Duodenal mucosa (tissue), 2 donors: ENCODE measurements around the gene POP4.

Source experiments
- H3K27ac ChIP-seq: one replicate; pipeline ENCODE4 v1.7.0; 2013; ENCODE audit warnings: low read depth, low read length
- H3K27me3 ChIP-seq, 2 donors: one replicate each; pipeline ENCODE4 v1.7.0; 2013; ENCODE audit warnings: low read length in 2 of 2, control low read depth in 1 of 2; ENCODE audit not compliant: insufficient read depth in 2 of 2, control insufficient read depth in 1 of 2
- H3K36me3 ChIP-seq, 2 donors: one replicate each; pipeline ENCODE4 v1.7.0; 2013; ENCODE audit warnings: low read length in 2 of 2, control low read depth in 1 of 2; ENCODE audit not compliant: insufficient read depth in 2 of 2, control insufficient read depth in 1 of 2
- H3K4me1 ChIP-seq, 2 donors: one replicate each; pipeline ENCODE4 v1.7.0; 2013; ENCODE audit warnings: low read length in 2 of 2, control low read depth in 1 of 2; ENCODE audit not compliant: insufficient read depth in 2 of 2, control insufficient read depth in 1 of 2
- H3K4me3 ChIP-seq, 2 donors: one replicate each; pipeline ENCODE4 v1.7.0; 2013; ENCODE audit warnings: low read length in 2 of 2, low read depth in 1 of 2
- H3K9ac ChIP-seq, 2 donors: one replicate each; pipeline ENCODE4 v1.7.0; 2013; ENCODE audit warnings: low read length in 2 of 2, low read depth in 1 of 2
- H3K9me3 ChIP-seq, 2 donors: one replicate each; pipeline ENCODE4 v1.7.0; 2013; ENCODE audit warnings: low read length in 2 of 2, control low read depth in 1 of 2; ENCODE audit not compliant: control insufficient read depth in 1 of 2

The POP4 gene

GRCh38 chr19:29660835-29661234, 54.8 kb downstream of the POP4 start:
- Histone ChIP-seq H3K27ac (no peak overlapping the region), H3K4me1 (peaks cover 12 to 13% of the 10 kb centered on the region in 2 donors), H3K9me3 (no peaks in the 10 kb centered on the region), H3K9ac (no peak overlapping the region), H3K36me3 (no peaks in the 10 kb centered on the region), H3K4me3 (no peak overlapping the region), H3K27me3 (no peaks in the 10 kb centered on the region)

DNA sequence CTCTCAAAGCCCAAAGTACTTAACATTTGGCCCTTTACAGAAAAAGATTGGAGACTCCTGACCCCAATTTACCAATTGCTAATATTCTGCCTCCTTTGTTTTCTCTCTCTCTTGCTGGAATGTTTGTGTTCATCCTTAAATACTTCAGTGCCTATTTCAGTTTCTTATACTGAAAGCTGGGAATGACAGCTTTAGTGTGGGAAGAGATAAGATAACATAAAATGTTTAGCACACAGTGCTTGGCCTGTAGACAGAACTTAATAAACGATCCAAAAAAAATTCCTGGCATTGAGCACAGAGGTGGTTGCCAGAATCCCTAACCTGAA, 56.2 kb downstream of the POP4 start:
- H3K4me3 ChIP-seq, result no peak overlapping the region
- peak overlapping the region; percentile 4 to 16 for H3K9ac ChIP-seq
- H3K4me1 ChIP-seq, result peaks cover 20 to 27% of the 10 kb centered on the region in 2 donors
- H3K36me3 ChIP-seq, result no peaks in the 10 kb centered on the region
- H3K9me3 ChIP-seq, result no peaks in the 10 kb centered on the region
- H3K27ac ChIP-seq, result peak overlapping the region; percentile 41
- H3K27me3 ChIP-seq, result no peaks in the 10 kb centered on the region

DNA sequence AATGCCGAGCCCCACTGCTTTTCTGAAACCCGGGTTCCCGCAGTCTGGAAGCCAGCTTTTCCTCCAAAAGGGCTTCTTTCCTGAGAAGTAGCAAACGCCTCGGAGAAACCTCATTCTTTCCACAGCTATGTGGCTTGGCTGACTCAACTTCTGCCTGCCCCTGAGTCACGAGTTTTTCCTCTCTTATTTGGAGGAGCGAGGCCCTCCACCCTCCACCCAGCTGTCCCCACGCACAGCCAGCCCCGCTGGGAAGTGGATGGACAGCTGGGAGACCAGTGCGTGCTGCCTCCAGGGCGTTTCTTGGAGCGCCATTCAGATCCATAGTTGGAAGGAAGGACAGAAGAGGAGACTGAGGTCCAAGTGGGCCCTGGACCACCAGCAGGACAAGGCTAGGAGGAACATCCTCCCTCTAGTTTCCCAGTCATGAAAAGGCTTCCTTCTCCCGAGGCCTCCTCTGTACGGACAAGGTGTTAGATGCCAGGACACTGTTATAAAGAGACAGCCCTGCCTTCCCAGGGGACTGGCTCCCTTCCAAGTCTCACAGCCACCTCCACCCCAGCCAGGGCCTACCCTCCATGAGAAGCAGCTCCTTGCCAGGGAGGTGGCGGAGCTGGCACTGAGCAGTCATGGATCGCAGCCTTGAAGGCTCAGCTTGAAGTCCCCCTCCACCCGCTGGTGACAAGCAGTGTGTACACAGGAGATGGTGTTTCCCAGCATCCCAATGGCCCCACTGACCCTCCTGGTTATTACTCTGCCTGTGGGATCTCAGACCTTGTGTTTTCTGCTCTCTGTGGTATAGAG, 56.7 kb downstream of the POP4 start:
- Histone ChIP-seq H3K27me3 (no peaks in the 10 kb centered on the region), H3K9ac (peak overlapping the region; percentile 4 to 16), H3K36me3 (no peaks in the 10 kb centered on the region), H3K9me3 (no peaks in the 10 kb centered on the region), H3K4me1 (peaks cover 20 to 28% of the 10 kb centered on the region in 2 donors), H3K27ac (peak overlapping the region; percentile 45), H3K4me3 (no peak overlapping the region)

GRCh38 chr19:29663861-29664752, 58.0 kb downstream of the POP4 start:
- H3K27ac ChIP-seq, result no peak overlapping the region
- H3K4me3 ChIP-seq, result peak overlapping the region in 1 of 2 donors; percentile 56
- H3K36me3 ChIP-seq, result no peaks in the 10 kb centered on the region
- no peak overlapping the region for H3K9ac ChIP-seq
- H3K9me3 ChIP-seq, result no peaks in the 10 kb centered on the region
- H3K27me3 ChIP-seq, result no peaks in the 10 kb centered on the region
- H3K4me1 ChIP-seq, result peaks cover 20 to 28% of the 10 kb centered on the region in 2 donors

GRCh38 chr19:29664753-29665214, 58.7 kb downstream of the POP4 start:
- Histone ChIP-seq H3K9ac (peak overlapping the region in 1 of 2 donors; percentile 43), H3K27ac (peak overlapping the region; percentile 41), H3K27me3 (no peaks in the 10 kb centered on the region), H3K9me3 (no peaks in the 10 kb centered on the region), H3K36me3 (no peaks in the 10 kb centered on the region), H3K4me1 (peaks cover 20 to 33% of the 10 kb centered on the region in 2 donors), H3K4me3 (peak overlapping the region; percentile 56 to 75)

DNA sequence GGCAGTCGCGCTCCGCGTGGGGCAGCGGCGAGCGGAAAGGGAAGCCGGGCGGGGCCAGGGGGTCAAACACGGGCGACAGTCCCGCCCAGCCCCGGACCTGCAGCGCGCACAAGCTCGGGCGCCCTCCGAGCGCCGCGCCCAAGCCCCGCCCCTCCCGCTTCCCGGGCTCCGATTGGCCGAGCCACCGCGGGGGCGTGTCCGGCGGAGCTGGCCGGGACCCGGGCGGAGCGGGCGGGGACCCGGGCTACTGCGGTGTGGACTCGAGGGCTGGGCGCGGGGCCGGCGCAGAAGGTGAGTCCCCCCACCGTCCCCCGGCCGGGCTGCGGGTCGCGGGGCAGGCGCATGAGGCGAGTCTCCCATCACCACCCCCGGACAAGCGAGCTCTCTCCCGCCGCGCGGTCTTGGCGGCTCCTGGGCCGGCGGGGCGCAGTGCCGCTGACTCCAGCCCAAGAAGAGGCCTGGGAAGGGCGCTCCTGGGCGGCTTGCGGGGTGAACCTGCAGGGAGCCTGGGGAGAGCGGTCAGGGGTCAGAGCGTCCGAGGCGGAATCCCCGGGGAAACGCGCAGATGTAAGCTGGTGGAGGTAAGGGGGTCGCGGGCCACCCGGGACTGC, 59.2 kb downstream of the POP4 start, which contains the start of gene PLEKHF1:
Gene PLEKHF1, plus strand, starts transcription at position 247 of the 611 bp plus-strand sequence. CDS start 8,379 bp downstream, outside the sequence.
- peak within 1 kb of the TSS; percentile 46 for H3K27ac ChIP-seq
- no peaks in the 10 kb centered on the region for H3K9me3 ChIP-seq
- peak within 1 kb of the TSS; percentile 75 to 81 for H3K4me3 ChIP-seq
- H3K27me3 ChIP-seq, result no peaks in the 10 kb centered on the region
- peak within 1 kb of the TSS; percentile 68 to 74 for H3K9ac ChIP-seq
- H3K36me3 ChIP-seq, result no peaks in the 10 kb centered on the region
- H3K4me1 ChIP-seq, result peaks cover 20 to 33% of the 10 kb centered on the region in 2 donors

- H3K27me3 ChIP-seq, result no peaks in the 10 kb centered on the region
- H3K36me3 ChIP-seq, result no peaks in the 10 kb centered on the region
- H3K4me1 ChIP-seq, result peaks cover 20 to 33% of the 10 kb centered on the region in 2 donors
- no peaks in the 10 kb centered on the region for H3K9me3 ChIP-seq
- peak overlapping the region; percentile 75 to 81 for H3K4me3 ChIP-seq
- peak overlapping the region; percentile 68 to 74 for H3K9ac ChIP-seq
- H3K27ac ChIP-seq, result peak overlapping the region; percentile 46
Measured at GRCh38 chr19:29665826-29666577, 59.9 kb downstream of the POP4 start.
